Measurements from ENCODE around the gene BCAS1. TPM values are rescaled to one million over a fixed set of nuclear protein-coding genes. Genes with fewer than 3 reads are reported as not detected.

BCAS1 gene
- total RNA-seq, 1 experiment from 2014 or later, result 0.17 TPM

- Histone ChIP-seq H4K20me1 (ENCODE audit: insufficient read depth) (no peaks in the 10 kb centered on the region), H3K9me3 (ENCODE audit: control insufficient read depth in 1 of 2, insufficient read depth in 1 of 2, low read depth in 1 of 2, low read length in 2 of 2) (no peaks in the 10 kb centered on the region; a peak in 1 of 4 replicates), H3K27ac (ENCODE audit: low read depth, low read length) (no peak overlapping the region; the same call in none of the 2 replicates), H3K4me2 (ENCODE audit: low read length) (no peak overlapping the region), H3K27me3 (ENCODE audit: insufficient read depth, low read length) (no peaks in the 10 kb centered on the region), H3K4me1 (ENCODE audit: control insufficient read depth in 1 of 2, insufficient read depth in 2 of 2, low read length in 2 of 2) (peaks cover 25 to 44% of the 10 kb centered on the region in 2 experiments), H3K9me2 (ENCODE audit: insufficient read depth) (no peaks in the 10 kb centered on the region), H2AFZ (ENCODE audit: low read depth, low read length, poor library complexity, severe bottlenecking) (peak overlapping the region; percentile 28), H3K36me3 (ENCODE audit: control insufficient read depth in 1 of 2, insufficient read depth in 2 of 2, low read length in 2 of 2) (no peaks in the 10 kb centered on the region; a peak in 1 of 4 replicates), H3K9ac (ENCODE audit: low read length) (peak overlapping the region; percentile 38; the same call in 1 of the 2 replicates), H3K79me2 (ENCODE audit: insufficient read depth, low read length) (no peaks in the 10 kb centered on the region), H3K4me3 (replicated peaks in 1 of 2; ENCODE audit: low read depth in 1 of 2, low read length in 2 of 2) (no peak overlapping the region)
- ATAC-seq (no peak), DNase-seq (ENCODE audit: low read depth, low spot score) (no peak)
- BruUV-seq (replicated peaks), result no TSS peak
- ChIA-PET RAD21 (ENCODE audit: low non-redundant PET in 1 of 2, low total read pairs in 2 of 2, uncharacterized antibody in 2 of 2, unreplicated experiment in 2 of 2) (no interaction called here), POLR2A (no interaction called here), CTCF (no interaction called here)
- intact Hi-C loops (cut with micrococcal nuclease), result no loop called here
- no peak for TF ChIP-seq FOSL1 (IDR thresholded peaks at IDR 0.05; ENCODE audit: low read depth)
- no peak for TF ChIP-seq ZNF274 (IDR thresholded peaks at IDR 0.05; ENCODE audit: low read depth, low read length)
- no peak for TF ChIP-seq JUND (IDR thresholded peaks at IDR 0.05)
- no peak for TF ChIP-seq EZH2phosphoT487 (IDR thresholded peaks at IDR 0.05; ENCODE audit: borderline replicate concordance)
- TF ChIP-seq EGR1 (IDR thresholded peaks at IDR 0.05; ENCODE audit: low read depth), result no peak
- TF ChIP-seq EZH2 (IDR thresholded peaks at IDR 0.05), result no peak
- TF ChIP-seq CBX3 (IDR thresholded peaks at IDR 0.05; ENCODE audit: low read depth), result no peak
- TF ChIP-seq ZBTB33 (IDR thresholded peaks at IDR 0.05; ENCODE audit: extremely low read depth, insufficient replicate concordance, low read length), result no peak
- TF ChIP-seq POLR2AphosphoS5 (IDR thresholded peaks at IDR 0.05; ENCODE audit: low read depth, low read length), result no peak
- TF ChIP-seq ZFX (IDR thresholded peaks at IDR 0.05), result no peak
- TF ChIP-seq, protein P1, sequence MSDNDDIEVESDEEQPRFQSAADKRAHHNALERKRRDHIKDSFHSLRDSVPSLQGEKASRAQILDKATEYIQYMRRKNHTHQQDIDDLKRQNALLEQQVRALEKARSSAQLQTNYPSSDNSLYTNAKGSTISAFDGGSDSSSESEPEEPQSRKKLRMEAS (IDR thresholded peaks at IDR 0.05), result no peak
- no peak for TF ChIP-seq SRF (IDR thresholded peaks at IDR 0.05; ENCODE audit: low read depth)
Measured at GRCh38 chr20:54108326-54108642, 37.9 kb upstream of the BCAS1 start.
